Astrocyte (in vitro differentiated cells and primary cell): ENCODE data around the gene MARK2. TPM values are rescaled to one million over a fixed set of nuclear protein-coding genes. Genes with fewer than 3 reads are reported as not detected.

Source experiments
- total RNA-seq: library from RNA; stranded (reverse); gene quantifications from 2 replicates; pipeline ENCODE4 v1.2.1, GENCODE V29; 2021

MARK2 gene
- total RNA-seq, 1 donor from 2014 or later, result 38.1 TPM

Other genes starting within 250 kb of the MARK2 start
- 11.5 and 15.5 TPM in 2 replicates for gene PLAAT3, start 224.7 kb upstream of the MARK2 start, total RNA-seq
- 45.2 and 47.9 TPM in 2 replicates for gene ATL3, start 167.7 kb upstream of the MARK2 start, total RNA-seq
- 99.5 and 106 TPM in 2 replicates for gene RTN3, start 157.6 kb upstream of the MARK2 start, total RNA-seq
- 29.0 and 31.2 TPM in 2 replicates for gene ZFTA, start 70.3 kb upstream of the MARK2 start, total RNA-seq
- gene SPINDOC, start 25.7 kb upstream of the MARK2 start, total RNA-seq, result 43.7 and 48.3 TPM in 2 replicates
- 18.8 and 20.3 TPM in 2 replicates for gene RCOR2, start 78.1 kb downstream of the MARK2 start, total RNA-seq
- gene NAA40, start 99.9 kb downstream of the MARK2 start, total RNA-seq, result 21.2 and 23.2 TPM in 2 replicates
- gene COX8A, start 135.5 kb downstream of the MARK2 start, total RNA-seq, result 274 and 289 TPM in 2 replicates
- 77.9 and 78.5 TPM in 2 replicates for gene OTUB1, start 147.3 kb downstream of the MARK2 start, total RNA-seq
- gene FLRT1, start 196.8 kb downstream of the MARK2 start, total RNA-seq, result 0.20 and 0.41 TPM in 2 replicates